ENCODE results near the gene VIPR2. TPM values are rescaled to one million over a fixed set of nuclear protein-coding genes. Genes with fewer than 3 reads are reported as not detected.

VIPR2 gene
- total RNA-seq, 1 experiment from 2014 or later = not detected

GRCh38 chr7:159068893-159069448 is 75.7 kb downstream of the VIPR2 start:
- no peak for DNase-seq (ENCODE audit: low read depth)

- DNase-seq (ENCODE audit: low read depth) = peak; percentile 7
These were observed 76.2 kb downstream of the VIPR2 start for GRCh38 chr7:159068488-159068811.

GRCh38 chr7:159067576-159068487 is 76.8 kb downstream of the VIPR2 start:
- no peak for DNase-seq (ENCODE audit: low read depth)

- no peak for DNase-seq (ENCODE audit: low read depth)
These were observed 77.7 kb downstream of the VIPR2 start for GRCh38 chr7:159066816-159067575.

- DNase-seq (ENCODE audit: low read depth) = no peak
These were observed 78.7 kb downstream of the VIPR2 start for GRCh38 chr7:159065852-159066480.

GRCh38 chr7:159064816-159065510 is 79.7 kb downstream of the VIPR2 start:
- DNase-seq (ENCODE audit: low read depth) = no peak

- DNase-seq (ENCODE audit: low read depth) = no peak
These were observed 80.4 kb downstream of the VIPR2 start for GRCh38 chr7:159064121-159064815.

GRCh38 chr7:159063046-159063840 is 81.4 kb downstream of the VIPR2 start:
- no peak for DNase-seq (ENCODE audit: low read depth)

- no peak for DNase-seq (ENCODE audit: low read depth)
These were observed 82.1 kb downstream of the VIPR2 start for GRCh38 chr7:159062569-159062968.

- DNase-seq (ENCODE audit: low read depth) = no peak
These were observed 82.9 kb downstream of the VIPR2 start for GRCh38 chr7:159061674-159062212.

GRCh38 chr7:159061209-159061608 is 83.5 kb downstream of the VIPR2 start:
- DNase-seq (ENCODE audit: low read depth) = no peak

GRCh38 chr7:159060440-159060839 is 84.2 kb downstream of the VIPR2 start:
- DNase-seq (ENCODE audit: low read depth) = no peak

- DNase-seq (ENCODE audit: low read depth) = no peak
These were observed 85.0 kb downstream of the VIPR2 start for GRCh38 chr7:159059629-159060028.

- DNase-seq (ENCODE audit: low read depth) = no peak
These were observed 87.0 kb downstream of the VIPR2 start for GRCh38 chr7:159057647-159058046.

- DNase-seq (ENCODE audit: low read depth) = no peak
These were observed 87.9 kb downstream of the VIPR2 start for GRCh38 chr7:159056737-159057136.

GRCh38 chr7:159051916-159052315 is 92.8 kb downstream of the VIPR2 start:
- no peak for DNase-seq (ENCODE audit: low read depth)

GRCh38 chr7:159050704-159051103 is 94.0 kb downstream of the VIPR2 start:
- no peak for DNase-seq (ENCODE audit: low read depth)

GRCh38 chr7:159049266-159050025 is 95.2 kb downstream of the VIPR2 start:
- DNase-seq (ENCODE audit: low read depth) = no peak

GRCh38 chr7:159048656-159049055 is 96.0 kb downstream of the VIPR2 start:
- DNase-seq (ENCODE audit: low read depth) = no peak

All from M059J (cell line).